HG02884 (cell line): Measurements from ENCODE around the gene RRP8.
A peak's percentile ranks its signal among the peaks of the same experiment; 100 is the strongest.

ENCODE experiments used
- ATAC-seq: cut with Tn5 transposase; IDR thresholded peaks from one replicate; pipeline ENCODE4 v1.9.1; 2021; ENCODE audit warnings: mild to moderate bottlenecking, moderate library complexity; ENCODE audit not compliant: unreplicated experiment

Gene RRP8

GRCh38 chr11:6619004-6619745 is 15.8 kb upstream of the RRP8 start, which contains the start of gene TPP1:
Gene TPP1 (minus strand): TSS chr11:6619422. CDS start chr11:6619400, 22 bp downstream.
- ATAC-seq: peak; percentile 99

DNA sequence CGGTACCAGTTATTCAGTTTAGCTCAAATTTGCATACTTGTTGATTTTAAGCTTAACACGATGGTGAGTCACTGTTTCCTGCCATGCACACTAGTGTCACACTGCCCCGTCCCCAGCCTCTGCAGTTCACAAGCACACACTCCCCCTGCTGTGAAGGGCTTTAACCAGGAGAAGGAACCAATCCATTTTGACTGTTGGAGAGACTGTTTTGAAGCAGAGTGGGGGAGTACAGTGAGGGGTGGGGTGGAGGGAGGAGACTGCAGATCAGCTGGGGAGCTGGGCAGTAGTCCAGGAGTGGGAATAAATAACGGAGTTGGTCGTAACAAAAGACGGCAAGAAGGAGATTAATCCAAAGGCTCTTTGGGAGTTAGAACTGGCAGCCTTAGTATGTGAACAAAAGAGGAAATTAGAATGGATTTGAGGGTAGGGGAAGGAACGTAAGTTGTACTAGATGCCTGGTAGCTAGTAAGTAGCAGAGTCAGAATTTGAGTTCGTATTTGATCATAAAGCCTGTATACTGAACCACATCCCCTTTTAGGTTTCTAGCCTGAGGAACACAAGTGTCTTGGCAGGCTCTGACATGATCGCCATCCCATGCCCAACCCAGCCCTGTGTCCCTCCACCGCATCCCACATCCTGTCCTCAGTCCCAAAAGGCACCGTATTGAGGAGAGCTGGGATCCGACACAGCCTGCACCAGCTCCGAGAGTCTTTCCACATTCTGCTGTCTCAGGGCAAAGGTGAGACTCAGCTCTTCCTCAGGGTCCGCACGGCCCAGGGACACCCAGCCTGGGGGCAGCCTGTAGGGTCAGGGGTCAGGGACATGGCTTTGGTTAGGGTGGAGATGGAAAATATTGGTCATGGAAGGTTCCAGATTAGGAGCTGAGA is 14.9 kb upstream of the RRP8 start:
- ATAC-seq: no peak

DNA sequence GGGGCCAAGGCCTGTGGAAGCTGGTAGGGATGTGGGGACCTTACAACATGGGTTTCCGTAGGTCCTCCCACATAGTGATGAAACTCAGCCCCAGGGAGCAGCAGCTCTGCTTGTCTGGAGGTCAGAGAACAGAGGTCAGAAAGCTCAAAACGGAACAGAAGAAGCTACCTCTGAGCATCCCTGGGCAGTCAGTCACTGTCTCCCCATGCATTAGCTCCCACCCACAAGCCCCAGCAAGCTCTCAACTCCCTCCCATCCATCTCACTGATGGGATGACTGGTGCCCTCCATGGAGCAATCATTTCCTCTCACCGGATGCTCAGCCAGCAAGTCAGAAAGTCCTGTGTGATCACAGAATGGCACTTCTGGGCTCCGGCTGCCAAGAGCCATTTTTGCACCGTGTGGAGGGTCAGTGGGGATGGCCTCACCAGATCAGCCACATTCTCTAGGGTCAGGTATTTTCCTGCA is 13.9 kb upstream of the RRP8 start:
- ATAC-seq: no peak

GRCh38 chr11:6616596-6617250 is 13.3 kb upstream of the RRP8 start:
- ATAC-seq: no peak

DNA sequence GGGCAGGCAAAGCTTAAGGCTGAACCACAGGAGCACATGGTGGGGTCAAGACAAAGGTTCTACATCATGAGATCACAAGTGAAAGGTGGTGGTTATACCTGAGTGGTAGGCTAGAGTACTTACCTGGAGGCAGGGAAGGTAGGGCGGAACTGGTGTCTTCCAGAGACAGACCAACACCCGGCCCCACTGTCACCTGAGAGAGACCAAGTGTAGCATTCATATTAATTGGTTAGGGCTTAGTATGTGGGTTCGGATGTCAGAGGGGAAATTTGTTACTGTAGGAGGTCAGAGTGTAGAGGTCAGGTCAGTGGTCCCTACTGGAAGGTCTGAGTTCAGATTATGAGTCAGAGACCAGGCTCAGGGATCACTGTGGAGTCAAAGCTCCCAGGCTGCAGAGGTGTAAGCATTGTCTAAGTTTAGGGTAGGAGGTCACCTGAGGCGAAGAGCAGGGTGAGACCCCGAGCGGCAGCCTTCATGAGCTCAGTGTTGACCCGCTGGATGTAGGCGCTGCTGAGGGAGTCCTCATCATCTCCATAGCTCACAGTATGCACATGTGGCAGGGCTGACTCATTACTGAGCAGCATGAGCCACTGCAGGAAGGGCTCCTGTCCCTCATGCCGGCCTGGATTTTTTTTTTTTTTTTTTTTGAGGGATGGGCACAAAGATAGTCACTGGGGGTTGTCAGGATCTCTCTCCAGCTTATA is 12.6 kb upstream of the RRP8 start:
- ATAC-seq: no peak

GRCh38 chr11:6615046-6615445 is 11.6 kb upstream of the RRP8 start:
- ATAC-seq: no peak

DNA sequence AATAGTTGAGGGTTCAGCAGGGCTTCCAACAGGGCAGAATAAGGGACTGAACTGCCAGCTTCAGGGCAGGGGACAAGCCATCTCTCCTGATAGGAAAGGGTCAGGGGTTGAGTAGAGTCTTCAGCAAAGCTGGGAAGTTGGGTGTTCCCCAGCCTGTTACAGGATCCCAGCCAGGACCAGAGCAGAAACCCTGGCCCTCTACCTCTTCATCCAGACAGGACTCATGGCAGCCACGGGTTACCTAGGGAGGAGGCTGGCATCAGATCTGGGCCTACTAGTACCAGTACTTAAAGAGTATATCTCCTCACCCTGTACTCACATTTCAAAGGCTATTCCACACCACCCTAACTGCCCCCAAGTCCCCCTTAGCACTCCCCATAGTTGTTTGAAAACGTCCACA is 11.0 kb upstream of the RRP8 start:
- no peak for ATAC-seq

DNA sequence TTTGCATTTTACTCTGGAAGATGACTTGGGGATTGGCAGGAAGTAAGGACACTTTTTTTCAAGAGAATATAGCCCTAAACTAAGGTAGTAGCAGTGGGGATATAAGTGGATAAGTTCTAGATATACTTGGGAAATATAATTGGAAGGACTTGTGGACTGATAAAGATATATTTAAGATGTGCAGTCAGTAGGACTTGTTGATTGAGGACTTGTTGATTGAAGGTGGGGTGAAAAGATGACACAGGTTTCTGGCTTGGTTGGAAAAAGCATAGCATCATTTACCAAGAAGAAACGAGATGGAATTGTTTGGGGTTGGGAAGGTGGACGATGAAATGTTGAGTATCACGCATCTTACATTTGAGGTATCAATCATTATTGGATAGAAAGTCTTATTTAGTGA is 10.1 kb upstream of the RRP8 start:
- ATAC-seq: no peak

DNA sequence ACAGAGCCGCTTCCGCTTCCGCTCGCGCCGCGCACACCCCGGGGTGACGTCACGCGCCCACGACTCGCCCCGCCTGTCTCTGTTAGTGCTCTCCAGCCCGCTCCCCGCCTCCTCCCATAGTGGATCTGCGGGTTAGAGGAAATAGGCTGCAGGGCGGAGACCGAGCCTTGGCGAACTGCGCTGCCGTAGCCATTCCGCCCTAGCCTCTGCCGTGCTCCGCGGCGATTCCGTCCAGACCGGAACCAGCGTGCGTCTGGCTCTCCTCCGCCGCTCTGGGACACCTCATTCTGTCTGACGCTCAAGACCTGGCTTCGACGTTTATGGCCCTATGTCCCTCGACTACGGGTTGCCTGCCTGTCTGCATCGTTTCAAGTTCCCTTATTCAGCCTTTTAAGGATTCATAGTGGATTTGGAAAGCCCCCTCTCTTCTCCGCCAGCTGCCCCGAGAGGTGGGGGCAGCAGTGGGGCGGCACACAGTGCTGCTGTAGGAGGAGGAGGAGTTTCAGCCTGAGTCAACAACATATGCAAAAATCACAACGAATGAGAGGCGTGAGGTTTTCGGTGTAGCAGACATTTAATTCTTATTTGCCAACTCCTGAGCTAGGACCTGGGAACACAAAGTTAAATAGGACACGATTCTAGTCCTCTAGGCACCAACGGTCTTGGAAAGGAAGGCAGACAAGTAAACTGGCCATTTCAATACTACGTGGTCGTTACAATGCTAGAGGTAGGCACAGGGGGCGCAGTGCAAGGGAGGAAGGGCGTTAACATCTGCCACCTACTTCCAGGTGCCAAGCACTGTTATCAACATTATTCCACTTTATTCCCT is 9.0 kb upstream of the RRP8 start, which contains the start of gene TAF10:
TAF10 (minus strand) TSS at position 4 of the 829 bp plus-strand sequence. CDS start 27 bp downstream, outside the sequence.
- peak; percentile 86 for ATAC-seq

- ATAC-seq: peak; percentile 8
These were observed 8.5 kb upstream of the RRP8 start for GRCh38 chr11:6611963-6612212.

- ATAC-seq: no peak
These were observed 7.9 kb upstream of the RRP8 start for GRCh38 chr11:6611092-6611962.

- no peak for ATAC-seq
These were observed 7.2 kb upstream of the RRP8 start for GRCh38 chr11:6610591-6610990.

- ATAC-seq: no peak
These were observed 6.1 kb upstream of the RRP8 start for GRCh38 chr11:6609502-6610015.

DNA sequence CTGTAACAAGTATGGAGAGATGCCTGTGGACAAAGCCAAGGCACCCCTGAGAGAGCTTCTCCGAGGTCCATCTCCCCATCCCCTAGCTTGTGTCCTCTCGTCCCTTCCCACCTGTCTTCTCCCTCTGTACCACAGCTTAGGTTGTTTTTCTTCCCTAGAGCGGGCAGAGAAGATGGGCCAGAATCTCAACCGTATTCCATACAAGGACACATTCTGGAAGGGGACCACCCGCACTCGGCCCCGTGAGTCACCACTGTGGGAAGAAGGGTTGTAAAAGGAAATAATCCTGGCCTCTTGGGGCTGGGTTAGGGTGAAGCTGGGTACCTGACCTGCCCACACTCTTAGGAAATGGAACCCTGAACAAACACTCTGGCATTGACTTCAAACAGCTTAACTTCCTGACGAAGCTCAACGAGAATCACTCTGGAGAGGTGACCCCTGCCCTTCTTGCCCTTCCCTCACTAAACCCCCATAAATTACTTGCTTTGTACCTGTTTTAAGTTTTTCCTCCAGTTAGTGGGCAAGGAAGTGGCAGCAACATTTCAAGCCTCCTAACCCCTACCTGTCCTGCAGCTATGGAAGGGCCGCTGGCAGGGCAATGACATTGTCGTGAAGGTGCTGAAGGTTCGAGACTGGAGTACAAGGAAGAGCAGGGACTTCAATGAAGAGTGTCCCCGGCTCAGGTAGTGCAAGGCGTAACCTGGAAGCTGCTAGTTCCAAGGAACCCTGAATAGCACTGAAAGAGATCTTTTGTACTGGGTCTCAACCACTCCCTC is 5.5 kb upstream of the RRP8 start:
- no peak for ATAC-seq

DNA sequence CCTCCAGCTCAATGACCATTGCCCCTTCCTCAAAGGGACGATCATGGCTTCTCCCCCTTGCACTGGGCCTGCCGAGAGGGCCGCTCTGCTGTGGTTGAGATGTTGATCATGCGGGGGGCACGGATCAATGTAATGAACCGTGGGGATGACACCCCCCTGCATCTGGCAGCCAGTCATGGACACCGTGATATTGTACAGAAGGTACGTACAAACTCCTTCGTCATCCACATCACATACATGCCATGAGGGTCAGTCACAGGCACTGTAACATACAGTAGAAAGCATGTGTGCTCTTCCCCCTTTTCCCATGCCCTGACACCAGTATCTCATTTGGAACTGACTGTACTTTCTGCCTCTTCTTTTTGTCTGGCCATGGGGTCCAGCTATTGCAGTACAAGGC is 4.6 kb upstream of the RRP8 start:
- ATAC-seq: no peak

DNA sequence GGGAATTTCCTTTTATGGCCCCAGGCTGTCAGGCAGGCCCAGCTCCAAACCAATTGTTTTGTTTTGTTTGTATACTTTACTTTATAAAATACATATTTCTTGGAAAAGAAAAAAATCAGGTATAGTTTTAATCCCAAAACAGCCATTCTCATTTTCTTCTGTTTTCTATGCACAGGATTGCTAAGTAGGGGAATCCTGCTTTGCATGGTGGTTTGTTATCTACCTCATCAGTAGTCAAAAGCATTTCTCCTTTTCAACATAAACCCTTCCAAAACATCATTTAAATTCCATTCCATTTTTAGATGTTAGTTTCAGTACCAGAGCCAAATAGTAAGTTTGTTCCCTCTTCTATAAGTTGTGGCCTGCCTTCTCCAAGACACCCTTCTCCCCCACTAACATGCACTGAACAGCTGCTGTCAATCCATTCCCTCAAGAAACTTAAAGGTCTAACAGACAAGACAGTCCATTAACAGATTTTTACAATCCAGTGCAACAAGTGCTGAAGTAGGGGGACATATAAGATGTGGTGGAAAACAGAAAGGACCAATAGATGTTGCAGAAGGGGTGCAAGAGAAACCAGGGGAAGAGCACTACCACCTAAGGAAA is 3.9 kb upstream of the RRP8 start:
- ATAC-seq: no peak

GRCh38 chr11:6606471-6607189 is 3.2 kb upstream of the RRP8 start:
- peak; percentile 30 for ATAC-seq
